Panc1 (cell line): ENCODE measurements around the gene EYA3.

Experiments used
- POLR2AphosphoS5 ChIP-seq: IDR thresholded peaks from 2 replicates; pipeline ENCODE4 v1.6.1; 2012; ENCODE audit warnings: mild to moderate bottlenecking, low read depth, low read length, moderate library complexity
- TCF7L2 ChIP-seq: IDR thresholded peaks from 2 replicates; pipeline ENCODE4 v1.6.1; 2011; ENCODE audit warnings: mild to moderate bottlenecking, low read depth, low read length, inconsistent platforms
- TF ChIP-seq, protein P1 (sequence below): fragments of 450-650 bp; IDR thresholded peaks from 2 replicates; pipeline ENCODE4 v1.5.1; 2017; ENCODE audit warnings: mild to moderate bottlenecking
- TF ChIP-seq, protein P2 (sequence below), 2 experiments: IDR thresholded peaks; 2 replicates each; pipeline ENCODE4 v1.6.1; 2011 to 2012; ENCODE audit warnings: low read depth in 2 of 2, control low read depth in 1 of 2, low read length in 1 of 2, mild to moderate bottlenecking in 1 of 2, moderate library complexity in 1 of 2; ENCODE audit not compliant: insufficient read depth in 1 of 2

DNA sequence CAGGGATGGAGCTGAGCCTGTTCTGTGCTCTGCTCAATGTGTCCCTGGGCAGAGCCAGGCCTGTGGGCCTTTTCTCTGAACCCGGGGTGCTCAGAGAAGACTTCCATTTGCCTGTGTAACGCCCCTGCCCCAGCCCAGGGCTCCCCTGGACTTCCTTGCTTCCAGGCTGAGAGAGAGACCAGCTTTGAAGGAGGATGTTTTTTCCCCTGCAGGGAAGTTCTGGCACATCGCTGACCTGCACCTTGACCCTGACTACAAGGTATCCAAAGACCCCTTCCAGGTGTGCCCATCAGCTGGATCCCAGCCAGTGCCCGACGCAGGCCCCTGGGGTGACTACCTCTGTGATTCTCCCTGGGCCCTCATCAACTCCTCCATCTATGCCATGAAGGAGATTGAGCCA is 143.4 kb downstream of the EYA3 start:
- TF ChIP-seq, protein P1, sequence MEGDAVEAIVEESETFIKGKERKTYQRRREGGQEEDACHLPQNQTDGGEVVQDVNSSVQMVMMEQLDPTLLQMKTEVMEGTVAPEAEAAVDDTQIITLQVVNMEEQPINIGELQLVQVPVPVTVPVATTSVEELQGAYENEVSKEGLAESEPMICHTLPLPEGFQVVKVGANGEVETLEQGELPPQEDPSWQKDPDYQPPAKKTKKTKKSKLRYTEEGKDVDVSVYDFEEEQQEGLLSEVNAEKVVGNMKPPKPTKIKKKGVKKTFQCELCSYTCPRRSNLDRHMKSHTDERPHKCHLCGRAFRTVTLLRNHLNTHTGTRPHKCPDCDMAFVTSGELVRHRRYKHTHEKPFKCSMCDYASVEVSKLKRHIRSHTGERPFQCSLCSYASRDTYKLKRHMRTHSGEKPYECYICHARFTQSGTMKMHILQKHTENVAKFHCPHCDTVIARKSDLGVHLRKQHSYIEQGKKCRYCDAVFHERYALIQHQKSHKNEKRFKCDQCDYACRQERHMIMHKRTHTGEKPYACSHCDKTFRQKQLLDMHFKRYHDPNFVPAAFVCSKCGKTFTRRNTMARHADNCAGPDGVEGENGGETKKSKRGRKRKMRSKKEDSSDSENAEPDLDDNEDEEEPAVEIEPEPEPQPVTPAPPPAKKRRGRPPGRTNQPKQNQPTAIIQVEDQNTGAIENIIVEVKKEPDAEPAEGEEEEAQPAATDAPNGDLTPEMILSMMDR = no peak
- TF ChIP-seq POLR2AphosphoS5 (no peak), TCF7L2 (no peak)
- TF ChIP-seq, protein P2, sequence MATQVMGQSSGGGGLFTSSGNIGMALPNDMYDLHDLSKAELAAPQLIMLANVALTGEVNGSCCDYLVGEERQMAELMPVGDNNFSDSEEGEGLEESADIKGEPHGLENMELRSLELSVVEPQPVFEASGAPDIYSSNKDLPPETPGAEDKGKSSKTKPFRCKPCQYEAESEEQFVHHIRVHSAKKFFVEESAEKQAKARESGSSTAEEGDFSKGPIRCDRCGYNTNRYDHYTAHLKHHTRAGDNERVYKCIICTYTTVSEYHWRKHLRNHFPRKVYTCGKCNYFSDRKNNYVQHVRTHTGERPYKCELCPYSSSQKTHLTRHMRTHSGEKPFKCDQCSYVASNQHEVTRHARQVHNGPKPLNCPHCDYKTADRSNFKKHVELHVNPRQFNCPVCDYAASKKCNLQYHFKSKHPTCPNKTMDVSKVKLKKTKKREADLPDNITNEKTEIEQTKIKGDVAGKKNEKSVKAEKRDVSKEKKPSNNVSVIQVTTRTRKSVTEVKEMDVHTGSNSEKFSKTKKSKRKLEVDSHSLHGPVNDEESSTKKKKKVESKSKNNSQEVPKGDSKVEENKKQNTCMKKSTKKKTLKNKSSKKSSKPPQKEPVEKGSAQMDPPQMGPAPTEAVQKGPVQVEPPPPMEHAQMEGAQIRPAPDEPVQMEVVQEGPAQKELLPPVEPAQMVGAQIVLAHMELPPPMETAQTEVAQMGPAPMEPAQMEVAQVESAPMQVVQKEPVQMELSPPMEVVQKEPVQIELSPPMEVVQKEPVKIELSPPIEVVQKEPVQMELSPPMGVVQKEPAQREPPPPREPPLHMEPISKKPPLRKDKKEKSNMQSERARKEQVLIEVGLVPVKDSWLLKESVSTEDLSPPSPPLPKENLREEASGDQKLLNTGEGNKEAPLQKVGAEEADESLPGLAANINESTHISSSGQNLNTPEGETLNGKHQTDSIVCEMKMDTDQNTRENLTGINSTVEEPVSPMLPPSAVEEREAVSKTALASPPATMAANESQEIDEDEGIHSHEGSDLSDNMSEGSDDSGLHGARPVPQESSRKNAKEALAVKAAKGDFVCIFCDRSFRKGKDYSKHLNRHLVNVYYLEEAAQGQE (IDR thresholded peaks at IDR 0.05; ENCODE audit: insufficient read depth in 1 of 2, low read depth in 2 of 2, low read length in 1 of 2) = no peak
